ENCODE results near the gene AP1M2.
A peak's percentile ranks its signal among the peaks of the same experiment; 100 is the strongest.

DNA sequence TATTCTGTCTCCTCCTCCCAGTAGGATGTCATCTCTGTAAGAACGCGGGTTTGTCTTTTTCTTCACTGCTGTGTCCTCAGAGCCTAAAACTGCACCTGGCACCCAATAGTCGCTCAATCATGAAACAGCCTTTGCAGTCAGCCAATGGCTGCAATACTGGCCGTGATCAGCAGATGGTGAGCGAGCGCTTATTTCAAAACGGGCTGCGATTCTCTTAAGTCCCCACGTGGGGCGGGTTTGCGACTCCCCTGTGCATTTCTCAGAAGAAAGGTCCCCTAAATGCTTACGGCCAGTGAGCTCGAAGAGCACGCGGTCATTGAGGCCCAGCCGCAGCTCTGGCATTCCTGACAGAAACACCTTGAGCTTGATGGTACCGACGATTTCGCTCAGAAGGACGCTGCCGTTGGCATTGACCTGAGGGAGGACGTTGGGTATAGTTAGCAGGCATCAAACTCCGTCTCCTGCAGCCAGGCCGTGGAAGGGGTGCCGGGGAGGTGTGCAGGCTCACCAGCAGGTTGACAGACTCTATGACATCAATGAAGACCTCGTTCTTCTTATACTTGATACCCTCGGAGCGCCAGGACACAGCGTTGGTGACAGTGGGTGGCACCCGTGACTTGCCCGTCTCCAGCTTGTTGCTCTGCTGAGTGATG is 6.0 kb downstream of the AP1M2 start:
- peak; percentile 10 to 85 for TF ChIP-seq POLR2AphosphoS5 (IDR thresholded peaks at IDR 0.05; ENCODE audit: insufficient read depth in 1 of 2, low read depth in 1 of 2)
- TF ChIP-seq CTCF (IDR thresholded peaks at IDR 0.05): peak; percentile 87 to 100 (median 99)
